ENCODE data around the gene IGF2R. TPM values are rescaled to one million over a fixed set of nuclear protein-coding genes. Genes with fewer than 3 reads are reported as not detected.

IGF2R gene
- total and polyA plus RNA-seq, 2 of the 13 experiments (the other 11 are each of a cell fraction or from before 2014, with no cell fraction given): 38.3 to 70.0 TPM

GRCh38 chr6:159969204-159969912 is 476 bp downstream of the IGF2R start (continued):
- TF ChIP-seq REST (IDR thresholded peaks at IDR 0.05; ENCODE audit: borderline replicate concordance in 1 of 2, low read depth in 1 of 2, low read length in 2 of 2) (no peak; a peak in 1 of 4 replicates), ZNF326 (CRISPR knock-in tag; IDR thresholded peaks at IDR 0.05; ENCODE audit: borderline replicate concordance) (no peak), HCFC1 (IDR thresholded peaks at IDR 0.05; ENCODE audit: low read depth, low read length) (no peak), SRSF9 (IDR thresholded peaks at IDR 0.05; ENCODE audit: borderline replicate concordance, insufficient read depth, low read depth, low read length, poor library complexity, severe bottlenecking) (no peak), ATF1 (CRISPR knock-in tag; IDR thresholded peaks at IDR 0.05) (no peak), ZNF713 (CRISPR knock-in tag; IDR thresholded peaks at IDR 0.05) (no peak), ZNF576 (CRISPR knock-in tag; IDR thresholded peaks at IDR 0.05) (no peak), ZBTB39 (CRISPR knock-in tag; IDR thresholded peaks at IDR 0.05) (no peak), NFIB (CRISPR knock-in tag; IDR thresholded peaks at IDR 0.05; ENCODE audit: borderline replicate concordance) (no peak), KIAA2018 (CRISPR knock-in tag; IDR thresholded peaks at IDR 0.05; ENCODE audit: borderline replicate concordance) (no peak)

Data from HepG2 (cell line).